Fibroblast of skin of abdomen (primary cell): ENCODE results near the gene BRMS1.

Source experiments
- DNase-seq: peaks from one replicate; pipeline ENCODE4 v3.0.0-alpha.2; 2013

BRMS1 gene

GRCh38 chr11:66302656-66303055 is 42.2 kb downstream of the BRMS1 start:
- no peak for DNase-seq

DNA sequence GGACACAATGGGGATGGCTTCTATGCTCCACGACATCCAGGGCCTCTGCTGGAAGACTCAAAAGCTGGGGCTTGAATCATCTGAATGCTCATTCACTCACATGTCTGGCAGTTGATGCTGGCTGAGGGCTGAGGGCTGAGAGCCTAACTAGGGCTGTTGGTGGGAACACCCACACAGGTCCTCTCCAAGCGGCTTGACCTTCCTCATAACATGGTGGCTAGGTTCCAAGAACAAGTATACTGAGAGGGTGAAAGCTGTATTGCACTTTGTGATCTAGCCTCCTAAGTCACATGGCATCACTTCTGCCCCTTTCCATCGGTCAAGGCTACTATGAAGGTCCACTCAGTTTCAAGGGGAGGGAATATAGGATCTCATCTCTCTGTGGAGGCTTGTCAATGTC is 45.7 kb downstream of the BRMS1 start:
- no peak for DNase-seq

- no peak for DNase-seq
Measured at GRCh38 chr11:66297610-66298009, 47.3 kb downstream of the BRMS1 start.

GRCh38 chr11:66294626-66295620 is 50.0 kb downstream of the BRMS1 start:
- DNase-seq, result no peak

DNA sequence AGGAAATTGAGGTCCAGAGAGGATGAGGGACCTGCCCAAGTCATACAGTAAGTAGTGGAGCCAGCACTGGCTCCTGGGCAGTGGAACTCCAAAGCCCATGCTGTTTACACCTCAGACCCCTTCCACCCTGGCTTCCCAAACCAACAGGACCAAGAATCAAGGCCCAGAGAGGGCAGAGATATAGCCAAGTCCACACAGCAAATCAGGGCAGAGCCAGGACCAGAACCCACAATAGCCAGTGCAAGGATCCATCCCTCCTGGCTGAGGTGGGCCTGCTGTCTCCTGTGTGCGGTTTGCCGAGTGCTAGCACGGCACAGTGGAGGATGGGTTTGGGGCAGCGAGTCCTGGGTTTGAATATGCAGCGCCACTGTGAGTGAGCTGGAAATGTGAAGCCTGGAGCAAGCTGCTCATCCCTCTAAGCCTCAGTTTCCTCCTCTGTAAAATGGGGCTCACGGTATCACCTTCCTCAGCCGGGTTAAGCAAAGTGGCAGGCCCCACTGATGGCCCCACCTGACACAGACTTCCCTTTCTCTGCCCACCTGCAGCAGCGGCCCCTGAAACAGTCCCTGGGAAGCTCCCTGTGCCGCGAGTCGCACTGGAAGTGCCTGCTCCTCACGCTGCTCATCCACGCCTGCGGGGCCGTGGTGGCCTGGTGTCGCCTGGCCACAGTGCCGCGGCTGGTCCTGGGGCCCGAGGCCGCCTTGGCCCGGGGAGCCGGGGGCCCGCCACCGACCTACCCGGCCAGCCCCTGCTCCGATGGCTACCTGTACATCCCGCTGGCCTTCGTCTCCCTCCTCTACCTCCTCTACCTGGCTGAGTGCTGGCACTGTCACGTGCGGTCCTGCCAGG is 50.9 kb downstream of the BRMS1 start:
- DNase-seq, result no peak

DNA sequence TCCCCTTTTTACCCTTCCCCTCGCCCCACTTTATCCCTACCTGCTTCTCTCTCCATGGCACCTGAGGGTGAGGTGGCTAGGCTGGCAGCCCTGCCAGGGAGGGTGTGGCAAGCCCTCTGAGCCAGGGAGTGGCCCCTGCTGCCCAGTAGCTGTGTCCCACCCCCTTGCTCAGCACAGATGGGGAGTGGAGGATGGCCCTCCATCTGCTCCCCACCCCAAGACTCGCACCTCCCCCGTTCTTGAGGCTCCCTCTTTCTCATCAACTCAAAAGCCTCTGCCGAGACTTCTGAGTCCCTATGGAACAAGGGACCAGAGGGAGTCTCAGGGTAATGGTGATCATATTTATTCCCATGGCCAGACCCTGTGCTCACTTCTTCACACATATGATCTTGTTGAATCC is 51.6 kb downstream of the BRMS1 start:
- no peak for DNase-seq

DNA sequence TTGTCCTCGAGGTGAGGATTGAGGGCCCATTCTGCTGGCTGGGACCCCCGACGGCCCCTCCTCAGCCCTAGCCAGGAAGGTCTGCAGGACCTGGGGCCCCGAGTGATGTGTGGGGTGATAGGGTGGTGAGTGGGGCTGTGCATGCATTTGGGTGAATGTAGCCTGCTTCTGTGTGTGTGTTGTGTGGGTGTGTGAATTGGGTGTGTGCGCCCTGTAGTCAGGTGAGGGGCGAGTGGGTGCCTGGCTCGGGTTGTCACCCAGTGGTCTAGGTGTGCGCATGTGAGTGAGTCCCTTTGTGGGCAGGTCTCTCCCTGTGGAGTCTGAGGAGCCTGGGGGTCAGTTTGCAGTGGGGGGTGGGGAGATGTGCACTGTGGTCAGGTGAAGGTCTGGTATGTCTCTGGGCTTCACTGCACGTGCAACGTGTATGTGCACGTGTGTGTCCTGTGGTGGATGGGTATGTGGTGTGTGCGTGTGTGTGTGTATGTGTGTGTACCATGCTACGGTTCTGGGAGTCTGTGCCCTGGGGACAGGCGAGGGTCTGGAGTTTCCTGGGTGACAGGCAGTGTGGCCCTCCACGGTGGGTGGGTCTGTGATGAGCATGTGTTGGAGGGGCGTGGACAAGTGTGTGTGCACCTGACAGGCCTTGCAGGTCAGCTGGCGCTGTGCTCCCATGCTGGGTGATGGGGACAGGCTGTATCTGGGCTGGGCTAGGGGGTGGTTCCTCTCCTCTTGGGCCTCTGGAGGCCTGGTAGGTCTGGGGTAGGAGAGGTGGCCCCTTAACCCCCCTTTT is 52.2 kb downstream of the BRMS1 start:
- no peak for DNase-seq

GRCh38 chr11:66291706-66292542 is 53.0 kb downstream of the BRMS1 start, which contains the start of gene TMEM151A:
TMEM151A (plus strand) TSS chr11:66291894; CDS start chr11:66292014, 120 bp downstream.
- DNase-seq, result no peak

DNA sequence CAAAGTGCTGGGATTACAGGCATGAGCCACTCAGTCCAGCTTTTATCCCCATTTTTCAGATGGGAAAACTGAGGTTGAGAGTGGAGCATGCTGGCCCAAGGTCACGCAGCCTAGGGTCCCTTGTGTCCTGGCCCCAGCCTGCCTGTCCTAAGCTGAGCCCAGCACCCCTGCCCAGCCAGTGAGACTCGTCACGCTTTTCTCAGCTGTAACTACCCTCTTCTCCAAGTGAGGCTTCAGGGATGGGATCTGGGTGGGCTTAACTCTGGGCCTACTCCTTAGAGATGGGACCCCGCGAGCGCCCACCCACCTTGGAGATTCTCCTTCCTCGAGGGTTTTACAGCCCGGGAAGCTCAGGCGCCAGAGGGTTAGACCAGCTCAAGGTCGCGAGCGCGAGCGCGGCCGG is 53.6 kb downstream of the BRMS1 start:
- no peak for DNase-seq

DNA sequence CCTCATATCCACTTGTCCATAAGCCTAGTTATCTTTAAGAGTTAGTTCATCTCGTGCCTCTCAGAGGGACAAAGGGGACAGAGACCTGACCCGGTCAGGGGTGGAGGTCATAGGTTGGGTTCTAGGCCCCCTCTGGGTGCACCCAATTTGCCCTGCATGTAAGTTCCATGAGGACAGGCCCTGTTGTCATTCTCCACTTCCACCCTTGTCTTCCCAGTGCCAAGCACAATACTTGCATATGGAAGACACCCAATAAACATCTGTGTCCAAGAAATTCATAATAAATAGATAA is 54.6 kb downstream of the BRMS1 start:
- no peak for DNase-seq

DNA sequence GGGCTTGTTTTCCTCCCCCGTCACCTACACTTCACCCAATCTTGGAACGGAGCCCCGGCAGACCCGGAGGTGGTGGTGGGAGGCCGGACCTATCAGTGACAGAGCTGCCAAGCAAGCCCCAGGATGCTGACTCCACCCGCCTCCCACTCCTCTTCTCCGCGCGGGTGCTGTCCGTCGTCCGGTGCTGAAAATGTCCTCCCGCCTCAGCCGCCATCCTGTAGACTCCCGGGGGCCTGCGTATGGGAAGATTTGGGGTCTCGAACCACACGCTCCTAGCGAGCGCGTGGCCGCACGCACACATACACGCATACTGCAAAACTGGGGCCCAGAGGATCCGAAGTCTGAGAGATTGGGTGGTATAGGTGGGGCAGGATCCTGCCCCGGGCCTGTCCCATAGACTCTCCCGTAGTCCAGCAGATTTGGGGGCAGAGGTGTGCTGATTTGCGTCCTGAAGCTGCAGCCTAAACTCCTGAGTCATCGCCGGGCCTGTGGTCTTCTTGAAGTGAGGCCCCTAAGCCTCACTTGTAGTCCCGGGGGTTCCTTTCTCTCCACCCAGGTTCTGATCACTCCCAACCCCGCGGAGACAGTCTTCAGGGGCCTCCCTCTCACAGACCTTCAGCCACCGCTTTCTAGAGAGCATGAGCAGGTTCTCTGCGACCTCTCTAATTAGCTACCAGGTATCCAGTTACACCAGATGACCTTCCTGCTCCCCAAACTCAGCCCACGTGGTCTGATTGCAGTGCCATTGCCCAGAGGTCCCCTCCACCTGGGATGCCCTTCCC is 55.2 kb downstream of the BRMS1 start:
- DNase-seq, result no peak

- peak; percentile 100 for DNase-seq
Measured at GRCh38 chr11:66288671-66289547, 56.0 kb downstream of the BRMS1 start, which contains the start of gene YIF1A. YIF1A (minus strand) TSS chr11:66289143; CDS start chr11:66288985, 158 bp downstream.

DNA sequence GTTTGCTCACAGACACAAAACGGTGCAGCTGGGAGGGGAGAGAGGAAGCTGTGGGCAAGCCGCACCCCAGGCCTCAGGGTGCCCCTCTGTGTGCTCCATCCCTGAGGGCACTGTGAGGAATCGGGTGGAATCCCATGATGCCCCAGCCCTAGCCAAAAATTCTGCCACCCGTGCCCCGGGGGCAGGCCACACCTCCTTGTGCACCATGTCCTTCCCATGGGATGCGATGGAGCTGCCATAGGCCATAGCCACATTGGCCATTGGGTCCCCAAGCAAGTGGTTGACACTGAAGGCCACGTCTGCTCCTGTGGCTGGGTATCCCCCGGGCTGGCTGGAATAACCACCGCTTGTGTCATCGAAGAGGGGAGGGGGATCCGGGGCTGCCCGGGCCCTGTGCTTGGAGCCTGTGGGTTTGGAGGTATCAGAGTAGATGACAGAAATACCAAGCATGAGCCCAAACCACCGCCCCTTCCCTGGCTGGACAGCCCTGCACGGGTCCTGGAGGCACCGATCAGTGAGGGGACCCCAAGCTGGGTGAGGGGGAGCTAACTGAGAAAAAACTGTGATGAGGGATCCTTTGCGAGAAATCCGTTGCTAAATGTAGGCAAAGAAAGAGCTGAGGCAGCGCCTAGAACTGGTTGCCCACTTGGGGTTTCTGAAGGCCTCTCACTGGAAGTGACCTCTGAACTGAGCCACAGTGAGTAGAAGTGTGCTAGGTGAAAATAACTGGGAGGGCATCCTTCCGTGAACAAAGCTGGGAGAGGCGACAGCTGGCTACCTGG is 56.8 kb downstream of the BRMS1 start:
- no peak for DNase-seq
